ENCODE results near the gene BCAS3.

- no peak for TF ChIP-seq POLR2A (IDR thresholded peaks at IDR 0.05)
- TF ChIP-seq, protein P1, sequence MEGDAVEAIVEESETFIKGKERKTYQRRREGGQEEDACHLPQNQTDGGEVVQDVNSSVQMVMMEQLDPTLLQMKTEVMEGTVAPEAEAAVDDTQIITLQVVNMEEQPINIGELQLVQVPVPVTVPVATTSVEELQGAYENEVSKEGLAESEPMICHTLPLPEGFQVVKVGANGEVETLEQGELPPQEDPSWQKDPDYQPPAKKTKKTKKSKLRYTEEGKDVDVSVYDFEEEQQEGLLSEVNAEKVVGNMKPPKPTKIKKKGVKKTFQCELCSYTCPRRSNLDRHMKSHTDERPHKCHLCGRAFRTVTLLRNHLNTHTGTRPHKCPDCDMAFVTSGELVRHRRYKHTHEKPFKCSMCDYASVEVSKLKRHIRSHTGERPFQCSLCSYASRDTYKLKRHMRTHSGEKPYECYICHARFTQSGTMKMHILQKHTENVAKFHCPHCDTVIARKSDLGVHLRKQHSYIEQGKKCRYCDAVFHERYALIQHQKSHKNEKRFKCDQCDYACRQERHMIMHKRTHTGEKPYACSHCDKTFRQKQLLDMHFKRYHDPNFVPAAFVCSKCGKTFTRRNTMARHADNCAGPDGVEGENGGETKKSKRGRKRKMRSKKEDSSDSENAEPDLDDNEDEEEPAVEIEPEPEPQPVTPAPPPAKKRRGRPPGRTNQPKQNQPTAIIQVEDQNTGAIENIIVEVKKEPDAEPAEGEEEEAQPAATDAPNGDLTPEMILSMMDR (IDR thresholded peaks at IDR 0.05): no peak
Observed at GRCh38 chr17:61337290-61337689, 659.6 kb downstream of the BCAS3 start.

Data from heart left ventricle (tissue), 13 donors.